HG03139 (cell line): ENCODE measurements around the gene CCKAR.

Experiments
- ATAC-seq: cut with Tn5 transposase; IDR thresholded peaks from one replicate; pipeline ENCODE4 v1.9.1; 2021; ENCODE audit not compliant: unreplicated experiment

CCKAR gene

GRCh38 chr4:26491449-26492170 lies 1.3 kb upstream of the CCKAR start:
- no peak for ATAC-seq

- ATAC-seq = no peak
Observed at GRCh38 chr4:26490960-26491284, 638 bp upstream of the CCKAR start.

- no peak for ATAC-seq
Observed at GRCh38 chr4:26489101-26489985, 941 bp downstream of the CCKAR start.

GRCh38 chr4:26485684-26486083 lies 4.6 kb downstream of the CCKAR start:
- ATAC-seq = no peak

- no peak for ATAC-seq
Observed at GRCh38 chr4:26484516-26484915, 5.8 kb downstream of the CCKAR start.

- ATAC-seq = no peak
Observed at GRCh38 chr4:26484032-26484515, 6.2 kb downstream of the CCKAR start.

GRCh38 chr4:26482508-26483462 lies 7.5 kb downstream of the CCKAR start:
- no peak for ATAC-seq

GRCh38 chr4:26478330-26478729 lies 12.0 kb downstream of the CCKAR start:
- no peak for ATAC-seq

- no peak for ATAC-seq
Observed at GRCh38 chr4:26476545-26476944, 13.7 kb downstream of the CCKAR start.

GRCh38 chr4:26475716-26476115 lies 14.6 kb downstream of the CCKAR start:
- ATAC-seq = no peak

- ATAC-seq = no peak
Observed at GRCh38 chr4:26474551-26474950, 15.7 kb downstream of the CCKAR start.

- ATAC-seq = no peak
Observed at GRCh38 chr4:26473893-26474292, 16.4 kb downstream of the CCKAR start.

GRCh38 chr4:26471890-26472289 lies 18.4 kb downstream of the CCKAR start:
- ATAC-seq = no peak

GRCh38 chr4:26468977-26469376 lies 21.3 kb downstream of the CCKAR start:
- no peak for ATAC-seq

- no peak for ATAC-seq
Observed at GRCh38 chr4:26468283-26468949, 21.9 kb downstream of the CCKAR start.

GRCh38 chr4:26467724-26468123 lies 22.6 kb downstream of the CCKAR start:
- no peak for ATAC-seq

- no peak for ATAC-seq
Observed at GRCh38 chr4:26466578-26467270, 23.6 kb downstream of the CCKAR start.

GRCh38 chr4:26464420-26465095 lies 25.7 kb downstream of the CCKAR start:
- no peak for ATAC-seq

GRCh38 chr4:26463386-26463785 lies 26.9 kb downstream of the CCKAR start:
- no peak for ATAC-seq
